ENCODE measurements around the gene SLC38A7. TPM values are rescaled to one million over a fixed set of nuclear protein-coding genes. Genes with fewer than 3 reads are reported as not detected.

Gene SLC38A7
- total RNA-seq, 1 experiment from 2014 or later: 9.8 TPM

GRCh38 chr16:58678269-58678668 lies 6.3 kb downstream of the SLC38A7 start:
- H3K27ac ChIP-seq (ENCODE audit: low read depth, low read length): no peak overlapping the region
- RAD21 ChIA-PET (ENCODE audit: low non-redundant PET in 1 of 2, low total read pairs in 2 of 2, uncharacterized antibody in 2 of 2, unreplicated experiment in 2 of 2): interaction anchor here (0.9 to 1.5 kb wide), 2 partner anchors 78 kb away, joined by 4 to 8 read pairs; no protein-coding TSS in a partner anchor
- no peaks in the 10 kb centered on the region for H3K9me2 ChIP-seq (ENCODE audit: insufficient read depth)
- no peak for ATAC-seq
- intact Hi-C loops (cut with micrococcal nuclease): loop anchor here (1.0 kb wide), 1 partner anchor 78 kb away; no protein-coding TSS in a partner anchor
- H3K4me3 ChIP-seq (replicated peaks in 1 of 2; ENCODE audit: low read depth in 1 of 2, low read length in 2 of 2): no peak overlapping the region
- H3K27me3 ChIP-seq (ENCODE audit: insufficient read depth, low read length): no peaks in the 10 kb centered on the region
- no peak overlapping the region for H3K9ac ChIP-seq (ENCODE audit: low read length)
- CTCF ChIA-PET: interaction anchor here (1.0 to 1.7 kb wide), 2 partner anchors 78 to 336 kb away, joined by 3 to 15 read pairs; no protein-coding TSS in a partner anchor
- no peaks in the 10 kb centered on the region for H3K4me1 ChIP-seq (ENCODE audit: control insufficient read depth in 1 of 2, insufficient read depth in 2 of 2, low read length in 2 of 2)
- H3K9me3 ChIP-seq (ENCODE audit: control insufficient read depth in 1 of 2, insufficient read depth in 1 of 2, low read depth in 1 of 2, low read length in 2 of 2): no peaks in the 10 kb centered on the region
- no peak for DNase-seq (ENCODE audit: low read depth, low spot score)
- no peaks in the 10 kb centered on the region; a peak in 1 of 4 replicates for H3K36me3 ChIP-seq (ENCODE audit: control insufficient read depth in 1 of 2, insufficient read depth in 2 of 2, low read length in 2 of 2)
- no peaks in the 10 kb centered on the region for H4K20me1 ChIP-seq (ENCODE audit: insufficient read depth)
- TF ChIP-seq SIN3A (IDR thresholded peaks at IDR 0.05; ENCODE audit: low read depth) (no peak), FOSL1 (IDR thresholded peaks at IDR 0.05; ENCODE audit: low read depth) (no peak), SP1 (IDR thresholded peaks at IDR 0.05; ENCODE audit: low read depth) (no peak), CBX3 (IDR thresholded peaks at IDR 0.05; ENCODE audit: low read depth) (no peak)
- no peaks in the 10 kb centered on the region for H3K79me2 ChIP-seq (ENCODE audit: insufficient read depth, low read length)
- H2AFZ ChIP-seq (ENCODE audit: low read depth, low read length, poor library complexity, severe bottlenecking): no peak overlapping the region
- POLR2A ChIA-PET: no interaction called here
- BruUV-seq (replicated peaks): no TSS peak
- no peak overlapping the region for H3K4me2 ChIP-seq (ENCODE audit: low read length)

DNA sequence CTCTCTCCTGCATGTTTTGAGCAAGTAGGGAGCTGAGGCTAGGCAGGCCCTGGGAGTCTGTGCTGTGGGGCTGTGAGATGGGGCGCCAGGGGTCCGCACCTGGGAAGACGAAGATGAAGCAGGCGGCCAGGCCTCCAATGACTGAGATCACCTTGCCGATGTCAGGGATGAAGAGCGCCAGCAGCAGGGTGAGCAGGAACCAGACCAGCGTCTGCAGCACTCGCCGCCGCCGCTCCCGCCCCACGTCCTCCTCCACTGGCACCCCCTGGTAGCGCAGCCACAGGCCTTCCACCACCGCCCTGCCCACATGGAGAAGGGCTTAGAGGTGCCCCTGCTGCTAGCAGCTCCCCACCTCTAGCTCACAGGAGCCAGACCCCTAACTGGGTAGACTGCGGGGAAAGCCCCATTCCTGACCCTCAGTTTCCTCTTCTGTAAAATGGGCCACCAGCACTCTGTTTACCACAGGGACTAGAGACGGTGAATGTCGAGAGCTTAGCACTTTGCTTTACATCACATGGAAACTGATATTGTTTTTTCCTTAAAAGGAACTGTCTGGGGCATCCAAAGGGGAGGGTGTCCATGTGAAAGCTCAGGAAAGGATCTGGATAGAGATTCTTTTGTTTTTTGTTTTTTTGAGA lies 13.5 kb downstream of the SLC38A7 start:
- TF ChIP-seq, protein P1, sequence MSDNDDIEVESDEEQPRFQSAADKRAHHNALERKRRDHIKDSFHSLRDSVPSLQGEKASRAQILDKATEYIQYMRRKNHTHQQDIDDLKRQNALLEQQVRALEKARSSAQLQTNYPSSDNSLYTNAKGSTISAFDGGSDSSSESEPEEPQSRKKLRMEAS (IDR thresholded peaks at IDR 0.05): no peak
- TF ChIP-seq FOSL1 (IDR thresholded peaks at IDR 0.05; ENCODE audit: low read depth): no peak
- no peak for ATAC-seq
- H2AFZ ChIP-seq (ENCODE audit: low read depth, low read length, poor library complexity, severe bottlenecking): no peak overlapping the region
- DNase-seq (ENCODE audit: low read depth, low spot score): no peak
- no peaks in the 10 kb centered on the region for H3K27me3 ChIP-seq (ENCODE audit: insufficient read depth, low read length)
- no peaks in the 10 kb centered on the region for H3K4me1 ChIP-seq (ENCODE audit: control insufficient read depth in 1 of 2, insufficient read depth in 2 of 2, low read length in 2 of 2)
- ChIA-PET RAD21 (ENCODE audit: low non-redundant PET in 1 of 2, low total read pairs in 2 of 2, uncharacterized antibody in 2 of 2, unreplicated experiment in 2 of 2) (no interaction called here), POLR2A (no interaction called here), CTCF (interaction anchor here (0.8 kb wide), 1 partner anchor 10 kb away, joined by 3 read pairs; no protein-coding TSS in a partner anchor)
- H3K4me2 ChIP-seq (ENCODE audit: low read length): no peak overlapping the region
- intact Hi-C loops (cut with micrococcal nuclease): no loop called here
- H4K20me1 ChIP-seq (ENCODE audit: insufficient read depth): no peaks in the 10 kb centered on the region
- no peaks in the 10 kb centered on the region for H3K9me3 ChIP-seq (ENCODE audit: control insufficient read depth in 1 of 2, insufficient read depth in 1 of 2, low read depth in 1 of 2, low read length in 2 of 2)
- no peak overlapping the region for H3K27ac ChIP-seq (ENCODE audit: low read depth, low read length)
- no peaks in the 10 kb centered on the region for H3K79me2 ChIP-seq (ENCODE audit: insufficient read depth, low read length)
- no TSS peak for BruUV-seq (replicated peaks)
- H3K9ac ChIP-seq (ENCODE audit: low read length): no peak overlapping the region
- no peaks in the 10 kb centered on the region for H3K9me2 ChIP-seq (ENCODE audit: insufficient read depth)
- no peak overlapping the region for H3K4me3 ChIP-seq (replicated peaks in 1 of 2; ENCODE audit: low read depth in 1 of 2, low read length in 2 of 2)
- no peaks in the 10 kb centered on the region; a peak in 1 of 4 replicates for H3K36me3 ChIP-seq (ENCODE audit: control insufficient read depth in 1 of 2, insufficient read depth in 2 of 2, low read length in 2 of 2)
